GM18507 (cell line): Measurements from ENCODE around the gene PRKCE.

ENCODE experiments used
- DNase-seq: peaks from one replicate; pipeline ENCODE4 v3.0.0; 2011; ENCODE audit warnings: low read depth; ENCODE audit not compliant: insufficient read length; ENCODE audit errors: extremely low spot score
- FAIRE-seq: peaks from 2 replicates; lab custom pipeline; 2011; peaks lifted over from hg19 to GRCh38; lab: Jason Lieb, UNC

The PRKCE gene

GRCh38 chr2:45651415-45652089 is at the start of gene PRKCE:
Gene PRKCE (plus strand): TSS chr2:45651675.
- DNase-seq = no peak
- FAIRE-seq = no peak

- FAIRE-seq (no peak), DNase-seq (no peak)
Observed at GRCh38 chr2:45602624-45603023, 48.9 kb upstream of the PRKCE start.

GRCh38 chr2:45605116-45605515 is 46.4 kb upstream of the PRKCE start:
- no peak for DNase-seq
- no peak for FAIRE-seq

- FAIRE-seq (no peak), DNase-seq (no peak)
Observed at GRCh38 chr2:45606796-45607195, 44.7 kb upstream of the PRKCE start.

- FAIRE-seq (peak; percentile 29), DNase-seq (no peak)
Observed at GRCh38 chr2:45607701-45608100, 43.8 kb upstream of the PRKCE start.

- peak; percentile 62 for FAIRE-seq
- no peak for DNase-seq
Observed at GRCh38 chr2:45610281-45611019, 41.0 kb upstream of the PRKCE start.

GRCh38 chr2:45611020-45611859 is 40.2 kb upstream of the PRKCE start, which contains the start of gene SRBD1:
Gene SRBD1 (minus strand): TSS chr2:45611267. CDS start chr2:45605441, 5,826 bp downstream.
- peak; percentile 84 for DNase-seq
- peak; percentile 99 for FAIRE-seq

GRCh38 chr2:45612285-45612684 is 39.2 kb upstream of the PRKCE start:
- DNase-seq = no peak
- no peak for FAIRE-seq

- DNase-seq = no peak
- no peak for FAIRE-seq
Observed at GRCh38 chr2:45612731-45613130, 38.7 kb upstream of the PRKCE start.

GRCh38 chr2:45614330-45614729 is 37.1 kb upstream of the PRKCE start:
- FAIRE-seq = no peak
- DNase-seq = no peak

- no peak for DNase-seq
- FAIRE-seq = no peak
Observed at GRCh38 chr2:45614871-45615415, 36.5 kb upstream of the PRKCE start.

GRCh38 chr2:45616658-45617411 is 34.6 kb upstream of the PRKCE start:
- FAIRE-seq (no peak), DNase-seq (no peak)

- FAIRE-seq (no peak), DNase-seq (no peak)
Observed at GRCh38 chr2:45617496-45617895, 34.0 kb upstream of the PRKCE start.

GRCh38 chr2:45622336-45623075 is 29.0 kb upstream of the PRKCE start:
- no peak for DNase-seq
- FAIRE-seq = no peak

- DNase-seq = no peak
- FAIRE-seq = no peak
Observed at GRCh38 chr2:45623098-45623497, 28.4 kb upstream of the PRKCE start.

- FAIRE-seq = no peak
Observed at GRCh38 chr2:45625824-45626223, 25.7 kb upstream of the PRKCE start.

GRCh38 chr2:45626387-45627221 is 24.9 kb upstream of the PRKCE start:
- no peak for FAIRE-seq
- DNase-seq = no peak

More at GRCh38 chr2:45625824-45626223, 25.7 kb upstream of the PRKCE start:
- no peak for DNase-seq

GRCh38 chr2:45627911-45628310 is 23.6 kb upstream of the PRKCE start:
- DNase-seq (no peak), FAIRE-seq (no peak)
